Esophagus (tissue), 2 donors: ENCODE measurements around the gene C1QTNF8. TPM values are rescaled to one million over a fixed set of nuclear protein-coding genes. Genes with fewer than 3 reads are reported as not detected.

Experiments used
- H3K27ac ChIP-seq, 2 donors: one replicate each; pipeline ENCODE4 v1.5.1; 2013; ENCODE audit warnings: low read depth in 2 of 2, mild to moderate bottlenecking in 2 of 2, inconsistent platforms in 1 of 2, low read length in 1 of 2, moderate library complexity in 1 of 2
- H3K27me3 ChIP-seq, 2 donors: one replicate each; pipeline ENCODE4 v1.6.1; 2013; ENCODE audit warnings: low read length in 2 of 2, control low read depth in 1 of 2, mild to moderate bottlenecking in 1 of 2; ENCODE audit not compliant: insufficient read depth in 2 of 2, control insufficient read depth in 1 of 2
- H3K36me3 ChIP-seq, 2 donors: one replicate each; pipeline ENCODE4 v1.6.1; 2013; ENCODE audit warnings: low read length in 1 of 2; ENCODE audit not compliant: control insufficient read depth in 2 of 2, insufficient read depth in 2 of 2
- H3K4me1 ChIP-seq, 2 donors: one replicate each; pipeline ENCODE4 v1.6.1; 2013; ENCODE audit warnings: low read length in 1 of 2; ENCODE audit not compliant: control insufficient read depth in 2 of 2, insufficient read depth in 2 of 2
- H3K4me3 ChIP-seq, 2 donors: one replicate each; pipeline ENCODE4 v1.5.1; 2013; ENCODE audit warnings: low read length in 2 of 2, mild to moderate bottlenecking in 2 of 2, low read depth in 1 of 2, moderate library complexity in 1 of 2
- H3K9me3 ChIP-seq, 2 donors: one replicate each; pipeline ENCODE4 v1.6.1; 2013; ENCODE audit warnings: mild to moderate bottlenecking in 2 of 2, low read depth in 1 of 2, low read length in 1 of 2, moderate library complexity in 1 of 2; ENCODE audit not compliant: control insufficient read depth in 2 of 2, insufficient read depth in 1 of 2
- WGBS, 2 donors: extraction: QIAGEN DNeasy Blood & Tissue Kit; methylation state at CpG; one replicate each; pipeline ENCODE4 v1.1.7; 2013; 5-methylcytosine and 5-hydroxymethylcytosine counted together
- polyA plus RNA-seq, 2 donors: library from polyadenylated mRNA; stranded (reverse); fragments of 200-250 nt; gene quantifications; one replicate each; pipeline ENCODE4 v1.2.3, GENCODE V29; 2013
- donor health status: healthy with polysubstance abuse.
- donor health status: Bipolar disorder and iron deficiency.

The C1QTNF8 gene
- polyA plus RNA-seq, 2 donors = not detected

- H3K36me3 ChIP-seq = no peaks in the 10 kb centered on the region
- H3K9me3 ChIP-seq = peaks cover 9 to 24% of the 10 kb centered on the region in 2 donors
- no peak overlapping the region for H3K4me3 ChIP-seq
- H3K27me3 ChIP-seq = peaks cover 0 to 12% of the 10 kb centered on the region in 2 donors
- no peak overlapping the region for H3K27ac ChIP-seq
- 43 to 44% methylated on average over 42 of the region's 42 CpGs for WGBS, 2 donors
- peaks cover 0 to 21% of the 10 kb centered on the region in 2 donors for H3K4me1 ChIP-seq
Measured at GRCh38 chr16:1080801-1081733, 15.0 kb downstream of the C1QTNF8 start.

- H3K9me3 ChIP-seq = peaks cover 7 to 17% of the 10 kb centered on the region in 2 donors
- no peaks in the 10 kb centered on the region for H3K36me3 ChIP-seq
- H3K4me1 ChIP-seq = peaks cover 0 to 21% of the 10 kb centered on the region in 2 donors
- 82 to 86% methylated on average over 44 to 45 of the region's 45 CpGs for WGBS, 2 donors
- peaks cover 0 to 12% of the 10 kb centered on the region in 2 donors for H3K27me3 ChIP-seq
- no peak overlapping the region for H3K4me3 ChIP-seq
- H3K27ac ChIP-seq = no peak overlapping the region
Measured at GRCh38 chr16:1079786-1080525, 16.1 kb downstream of the C1QTNF8 start.

- Histone ChIP-seq H3K4me1 (peaks cover 0 to 21% of the 10 kb centered on the region in 2 donors), H3K27me3 (peaks cover 0 to 7% of the 10 kb centered on the region in 2 donors), H3K9me3 (peaks cover under 1 to 11% of the 10 kb centered on the region in 2 donors), H3K27ac (no peak overlapping the region), H3K4me3 (no peak overlapping the region), H3K36me3 (no peaks in the 10 kb centered on the region)
- 96% methylated on average over 43 of the region's 43 CpGs for WGBS, 2 donors
Measured at GRCh38 chr16:1079341-1079740, 16.7 kb downstream of the C1QTNF8 start.

GRCh38 chr16:1078579-1079021, 17.4 kb downstream of the C1QTNF8 start:
- 24 to 31% methylated on average over 27 to 28 of the region's 28 CpGs for whole genome bisulfite sequencing, 2 donors
- H3K27me3 ChIP-seq = peaks cover 4 to 11% of the 10 kb centered on the region in 2 donors

GRCh38 chr16:1077877-1078578, 18.0 kb downstream of the C1QTNF8 start:
- Histone ChIP-seq H3K27ac (no peak overlapping the region), H3K36me3 (no peaks in the 10 kb centered on the region), H3K4me3 (no peak overlapping the region), H3K27me3 (peaks cover 9 to 11% of the 10 kb centered on the region in 2 donors), H3K4me1 (peaks cover 0 to 20% of the 10 kb centered on the region in 2 donors), H3K9me3 (peaks cover 0 to 2% of the 10 kb centered on the region in 2 donors)
- 46 to 50% methylated on average over 29 to 36 of the region's 36 CpGs for WGBS, 2 donors

More at GRCh38 chr16:1078579-1079021, 17.4 kb downstream of the C1QTNF8 start:
- Histone ChIP-seq H3K9me3 (peaks cover 0 to 3% of the 10 kb centered on the region in 2 donors), H3K4me3 (no peak overlapping the region), H3K36me3 (no peaks in the 10 kb centered on the region), H3K4me1 (peaks cover 0 to 21% of the 10 kb centered on the region in 2 donors), H3K27ac (no peak overlapping the region)

- H3K4me1 ChIP-seq = peaks cover 4 to 13% of the 10 kb centered on the region in 2 donors
- 45 to 54% methylated on average over 16 of the region's 16 CpGs for WGBS, 2 donors
- H3K9me3 ChIP-seq = peaks cover 0 to 2% of the 10 kb centered on the region in 2 donors
- H3K27me3 ChIP-seq = peaks cover 12 to 15% of the 10 kb centered on the region in 2 donors
- H3K27ac ChIP-seq = no peak overlapping the region
- no peak overlapping the region for H3K4me3 ChIP-seq
- no peaks in the 10 kb centered on the region for H3K36me3 ChIP-seq
Measured at GRCh38 chr16:1076801-1077576, 19.1 kb downstream of the C1QTNF8 start.

GRCh38 chr16:1075546-1075945, 20.5 kb downstream of the C1QTNF8 start:
- Histone ChIP-seq H3K4me1 (peaks cover 4 to 11% of the 10 kb centered on the region in 2 donors), H3K4me3 (no peak overlapping the region), H3K27me3 (peaks cover 12 to 18% of the 10 kb centered on the region in 2 donors), H3K9me3 (no peaks in the 10 kb centered on the region), H3K27ac (no peak overlapping the region), H3K36me3 (no peaks in the 10 kb centered on the region)
- WGBS, 2 donors = 71 to 78% methylated on average over 13 of the region's 13 CpGs

- Histone ChIP-seq H3K27ac (no peak overlapping the region), H3K9me3 (no peaks in the 10 kb centered on the region), H3K27me3 (peaks cover 12 to 18% of the 10 kb centered on the region in 2 donors), H3K36me3 (no peaks in the 10 kb centered on the region), H3K4me3 (no peak overlapping the region), H3K4me1 (peaks cover 4 to 10% of the 10 kb centered on the region in 2 donors)
- WGBS, 2 donors = 63 to 69% methylated on average over 10 to 11 of the region's 11 CpGs
Measured at GRCh38 chr16:1074379-1074649, 21.7 kb downstream of the C1QTNF8 start.
